ENCODE data around the gene MAP2K1.

MAP2K1 gene

DNA sequence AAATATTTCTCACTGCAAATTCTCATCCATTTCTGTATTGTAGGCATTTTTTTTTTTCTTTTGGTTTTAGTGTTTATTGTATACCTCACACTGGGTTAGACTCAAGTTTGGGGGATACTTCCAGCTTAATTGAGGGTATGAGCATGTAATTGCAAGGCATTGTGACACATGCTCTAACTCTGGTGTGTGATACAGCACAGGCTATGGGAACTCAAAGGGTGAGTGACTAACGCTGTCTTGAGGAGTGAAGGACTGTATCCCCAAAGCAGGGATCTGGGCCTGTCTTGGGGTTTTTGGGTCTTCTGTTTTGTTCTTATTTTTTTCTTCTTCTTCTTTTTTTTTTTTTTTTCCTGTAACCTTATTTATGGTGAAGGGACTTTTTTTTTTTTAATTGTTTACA is 26.9 kb downstream of the MAP2K1 start:
- no peak overlapping the region for H2BK12ac ChIP-seq (ENCODE audit: low read length in 2 of 2)
- H3K27ac ChIP-seq (ENCODE audit: low read length, poor library complexity, severe bottlenecking), result no peak overlapping the region
- DNase-seq, result no peak

DNA sequence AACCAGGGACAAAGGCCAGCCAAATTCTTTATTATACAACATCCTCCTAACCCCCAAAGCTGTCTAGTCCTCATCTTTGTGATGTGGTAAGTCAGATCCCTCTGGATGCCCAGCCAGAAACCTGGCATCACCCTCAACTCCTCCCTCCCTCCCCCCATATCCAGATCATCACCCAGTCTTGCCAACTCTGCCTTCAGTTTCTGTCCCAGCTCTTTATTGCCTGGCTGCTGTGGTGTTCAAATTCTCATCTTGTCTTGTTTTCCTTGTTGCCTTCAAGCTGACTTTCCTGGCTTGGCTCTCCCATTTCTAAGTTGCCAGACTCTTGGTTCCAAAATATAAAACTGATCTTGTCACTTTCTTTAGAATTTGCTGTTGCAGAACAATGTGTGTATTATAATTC is 28.6 kb downstream of the MAP2K1 start:
- Histone ChIP-seq H3K14ac (ENCODE audit: low read length in 2 of 2) (no peak overlapping the region), H3K23ac (ENCODE audit: low read length in 2 of 2) (no peak overlapping the region), H4K91ac (ENCODE audit: low read length) (no peak overlapping the region), H3K9me3 (ENCODE audit: control insufficient read depth, low read length) (no peaks in the 10 kb centered on the region), H2BK12ac (ENCODE audit: low read length in 2 of 2) (no peak overlapping the region), H3K4me3 (ENCODE audit: insufficient read depth in 1 of 2, low read depth in 1 of 2, low read length in 2 of 2) (no peak overlapping the region), H3K9ac (ENCODE audit: low read length) (no peak overlapping the region), H2BK120ac (ENCODE audit: low read depth, low read length) (no peak overlapping the region), H3K36me3 (ENCODE audit: control insufficient read depth in 1 of 2, insufficient read depth in 2 of 2, low read depth in 1 of 2, low read length in 2 of 2) (no peaks in the 10 kb centered on the region), H2BK5ac (ENCODE audit: low read depth, low read length, poor library complexity, severe bottlenecking) (no peak overlapping the region), H2AK5ac (ENCODE audit: low read length, severe bottlenecking) (no peak overlapping the region), H3K4ac (ENCODE audit: low read depth in 1 of 2, low read length in 2 of 2) (no peak overlapping the region), H3K79me1 (replicated peaks; ENCODE audit: low read length, poor library complexity, severe bottlenecking) (peaks cover 53% of the 10 kb centered on the region), H2AFZ (ENCODE audit: low read depth, low read length) (no peak overlapping the region), H3K27me3 (ENCODE audit: control insufficient read depth in 1 of 2, insufficient read depth in 1 of 2, low read length in 2 of 2) (no peaks in the 10 kb centered on the region), H3K18ac (ENCODE audit: low read depth in 1 of 2, low read length in 2 of 2) (peak overlapping the region in 1 of 2 experiments; percentile 66), H2BK15ac (ENCODE audit: low read depth, poor library complexity, severe bottlenecking) (no peak overlapping the region), H3K27ac (ENCODE audit: low read length, poor library complexity, severe bottlenecking) (no peak overlapping the region), H3K4me2 (ENCODE audit: low read length, poor library complexity, severe bottlenecking) (no peak overlapping the region), H4K8ac (ENCODE audit: low read length) (no peak overlapping the region), H3K4me1 (ENCODE audit: control insufficient read depth, insufficient read depth, low read depth, low read length) (no peaks in the 10 kb centered on the region)
- DNase-seq, result no peak

More for the DNA sequence above, 26.9 kb downstream of the MAP2K1 start:
- 100% methylated on average over 1 of the region's 1 CpG for WGBS
- Histone ChIP-seq H2AFZ (ENCODE audit: low read depth, low read length) (no peak overlapping the region), H3K4ac (ENCODE audit: low read depth in 1 of 2, low read length in 2 of 2) (no peak overlapping the region), H3K4me3 (ENCODE audit: insufficient read depth in 1 of 2, low read depth in 1 of 2, low read length in 2 of 2) (no peak overlapping the region), H2BK5ac (ENCODE audit: low read depth, low read length, poor library complexity, severe bottlenecking) (no peak overlapping the region), H2BK120ac (ENCODE audit: low read depth, low read length) (no peak overlapping the region), H3K23ac (ENCODE audit: low read length in 2 of 2) (no peak overlapping the region), H3K36me3 (ENCODE audit: control insufficient read depth in 1 of 2, insufficient read depth in 2 of 2, low read depth in 1 of 2, low read length in 2 of 2) (no peaks in the 10 kb centered on the region), H4K8ac (ENCODE audit: low read length) (no peak overlapping the region), H3K18ac (ENCODE audit: low read depth in 1 of 2, low read length in 2 of 2) (no peak overlapping the region), H2AK5ac (ENCODE audit: low read length, severe bottlenecking) (no peak overlapping the region), H3K4me1 (ENCODE audit: control insufficient read depth, insufficient read depth, low read depth, low read length) (no peaks in the 10 kb centered on the region), H3K14ac (ENCODE audit: low read length in 2 of 2) (no peak overlapping the region), H4K91ac (ENCODE audit: low read length) (no peak overlapping the region), H3K9me3 (ENCODE audit: control insufficient read depth, low read length) (no peaks in the 10 kb centered on the region), H3K79me1 (replicated peaks; ENCODE audit: low read length, poor library complexity, severe bottlenecking) (peaks cover 56% of the 10 kb centered on the region), H3K27me3 (ENCODE audit: control insufficient read depth in 1 of 2, insufficient read depth in 1 of 2, low read length in 2 of 2) (no peaks in the 10 kb centered on the region), H3K4me2 (ENCODE audit: low read length, poor library complexity, severe bottlenecking) (no peak overlapping the region), H3K9ac (ENCODE audit: low read length) (no peak overlapping the region), H2BK15ac (ENCODE audit: low read depth, poor library complexity, severe bottlenecking) (no peak overlapping the region)

DNA sequence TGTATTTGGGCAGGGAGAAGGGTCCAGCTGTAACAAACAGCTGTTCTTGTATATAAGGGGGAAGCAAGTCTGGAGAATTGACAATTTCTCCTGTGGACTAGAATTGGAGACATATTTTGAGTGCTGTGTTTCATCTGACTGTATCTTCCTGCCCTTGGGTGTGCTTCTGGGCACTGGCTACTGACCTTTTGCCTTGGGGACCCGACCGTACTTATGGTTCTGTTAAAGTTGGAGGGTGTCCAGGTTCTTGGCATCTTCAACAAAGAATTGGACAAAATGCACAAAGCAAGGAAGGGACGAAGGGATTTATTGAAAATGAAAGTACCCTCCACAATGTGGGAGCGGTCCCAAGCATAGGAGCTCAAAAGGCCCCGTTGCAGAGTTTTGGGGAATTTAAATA is 31.0 kb downstream of the MAP2K1 start:
- no peak overlapping the region for H3K23ac ChIP-seq (ENCODE audit: low read length in 2 of 2)
- 62% methylated on average over 5 of the region's 5 CpGs for WGBS
- no peak overlapping the region for H3K4ac ChIP-seq (ENCODE audit: low read depth in 1 of 2, low read length in 2 of 2)
- H3K36me3 ChIP-seq (ENCODE audit: control insufficient read depth in 1 of 2, insufficient read depth in 2 of 2, low read depth in 1 of 2, low read length in 2 of 2), result no peaks in the 10 kb centered on the region
- peak overlapping the region; percentile 63 for H2BK15ac ChIP-seq (ENCODE audit: low read depth, poor library complexity, severe bottlenecking)
- H3K27ac ChIP-seq (ENCODE audit: low read length, poor library complexity, severe bottlenecking), result no peak overlapping the region
- no peak overlapping the region for H2AK5ac ChIP-seq (ENCODE audit: low read length, severe bottlenecking)
- H3K14ac ChIP-seq (ENCODE audit: low read length in 2 of 2), result no peak overlapping the region
- H3K9ac ChIP-seq (ENCODE audit: low read length), result peak overlapping the region; percentile 64
- peak overlapping the region; percentile 52 to 68 for H3K18ac ChIP-seq (ENCODE audit: low read depth in 1 of 2, low read length in 2 of 2)
- H2BK5ac ChIP-seq (ENCODE audit: low read depth, low read length, poor library complexity, severe bottlenecking), result no peak overlapping the region
- H4K91ac ChIP-seq (ENCODE audit: low read length), result no peak overlapping the region
- no peak overlapping the region for H2AFZ ChIP-seq (ENCODE audit: low read depth, low read length)
- peaks cover 47% of the 10 kb centered on the region for H3K79me1 ChIP-seq (replicated peaks; ENCODE audit: low read length, poor library complexity, severe bottlenecking)
- H2BK12ac ChIP-seq (ENCODE audit: low read length in 2 of 2), result peak overlapping the region in 1 of 2 experiments; percentile 57
- H3K27me3 ChIP-seq (ENCODE audit: control insufficient read depth in 1 of 2, insufficient read depth in 1 of 2, low read length in 2 of 2), result no peaks in the 10 kb centered on the region
- DNase-seq, result no peak
- no peak overlapping the region for H3K4me2 ChIP-seq (ENCODE audit: low read length, poor library complexity, severe bottlenecking)
- no peak overlapping the region for H2BK120ac ChIP-seq (ENCODE audit: low read depth, low read length)
- peak overlapping the region in 1 of 2 experiments; percentile 70 for H3K4me3 ChIP-seq (ENCODE audit: insufficient read depth in 1 of 2, low read depth in 1 of 2, low read length in 2 of 2)
- H4K8ac ChIP-seq (ENCODE audit: low read length), result peak overlapping the region; percentile 82
- no peaks in the 10 kb centered on the region for H3K9me3 ChIP-seq (ENCODE audit: control insufficient read depth, low read length)
- no peaks in the 10 kb centered on the region for H3K4me1 ChIP-seq (ENCODE audit: control insufficient read depth, insufficient read depth, low read depth, low read length)

- H3K4me3 ChIP-seq (ENCODE audit: insufficient read depth in 1 of 2, low read depth in 1 of 2, low read length in 2 of 2), result no peak overlapping the region
- no peak overlapping the region for H2AK5ac ChIP-seq (ENCODE audit: low read length, severe bottlenecking)
Observed at GRCh38 chr15:66419471-66419870, 32.8 kb downstream of the MAP2K1 start.

More at GRCh38 chr15:66419471-66419870, 32.8 kb downstream of the MAP2K1 start:
- Histone ChIP-seq H3K4me2 (ENCODE audit: low read length, poor library complexity, severe bottlenecking) (no peak overlapping the region), H4K8ac (ENCODE audit: low read length) (no peak overlapping the region), H2BK15ac (ENCODE audit: low read depth, poor library complexity, severe bottlenecking) (no peak overlapping the region), H3K27me3 (ENCODE audit: control insufficient read depth in 1 of 2, insufficient read depth in 1 of 2, low read length in 2 of 2) (no peaks in the 10 kb centered on the region), H2BK12ac (ENCODE audit: low read length in 2 of 2) (no peak overlapping the region), H3K23ac (ENCODE audit: low read length in 2 of 2) (no peak overlapping the region), H3K36me3 (ENCODE audit: control insufficient read depth in 1 of 2, insufficient read depth in 2 of 2, low read depth in 1 of 2, low read length in 2 of 2) (no peaks in the 10 kb centered on the region), H2AFZ (ENCODE audit: low read depth, low read length) (no peak overlapping the region), H3K14ac (ENCODE audit: low read length in 2 of 2) (no peak overlapping the region), H2BK5ac (ENCODE audit: low read depth, low read length, poor library complexity, severe bottlenecking) (no peak overlapping the region), H3K4ac (ENCODE audit: low read depth in 1 of 2, low read length in 2 of 2) (no peak overlapping the region), H3K9ac (ENCODE audit: low read length) (no peak overlapping the region), H3K4me1 (ENCODE audit: control insufficient read depth, insufficient read depth, low read depth, low read length) (no peaks in the 10 kb centered on the region), H3K79me1 (replicated peaks; ENCODE audit: low read length, poor library complexity, severe bottlenecking) (peaks cover 47% of the 10 kb centered on the region), H2BK120ac (ENCODE audit: low read depth, low read length) (no peak overlapping the region), H3K27ac (ENCODE audit: low read length, poor library complexity, severe bottlenecking) (no peak overlapping the region), H4K91ac (ENCODE audit: low read length) (no peak overlapping the region), H3K9me3 (ENCODE audit: control insufficient read depth, low read length) (no peaks in the 10 kb centered on the region), H3K18ac (ENCODE audit: low read depth in 1 of 2, low read length in 2 of 2) (no peak overlapping the region)
- no peak for DNase-seq
- 91% methylated on average over 3 of the region's 3 CpGs for WGBS

All from mesenchymal stem cell (in vitro differentiated cells and primary cell).